C4-2B (cell line): ENCODE data around the gene NPTX2.

Source experiments
- ZFX ChIP-seq: fragments of 450-650 bp; IDR thresholded peaks from 2 replicates; pipeline ENCODE4 v1.6.1; 2017
- TF ChIP-seq, protein P1 (sequence below): fragments of 450-650 bp; conservative IDR thresholded peaks from 2 replicates; pipeline ENCODE4 v1.5.1; 2017; ENCODE audit warnings: mild to moderate bottlenecking

DNA sequence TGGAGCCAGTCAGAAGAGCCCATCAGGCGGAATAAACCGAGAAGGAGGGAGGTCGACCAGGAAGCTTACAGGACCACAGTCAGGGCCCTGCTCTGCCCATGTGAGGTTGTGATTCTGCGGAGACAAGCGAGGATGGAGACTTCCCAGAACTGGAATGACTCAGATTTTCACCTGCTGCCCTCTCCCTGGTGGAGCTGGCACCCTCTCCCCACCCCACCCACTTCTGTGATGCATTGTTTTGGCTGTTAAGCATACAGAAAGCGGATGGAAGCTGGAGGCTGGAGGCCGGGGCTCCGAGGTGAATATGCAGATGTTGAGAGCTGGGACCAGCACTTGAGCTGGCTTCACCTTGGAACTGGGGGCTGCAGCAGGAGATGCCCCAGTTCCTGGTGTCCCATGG is 57.4 kb downstream of the NPTX2 start:
- TF ChIP-seq, protein P1, sequence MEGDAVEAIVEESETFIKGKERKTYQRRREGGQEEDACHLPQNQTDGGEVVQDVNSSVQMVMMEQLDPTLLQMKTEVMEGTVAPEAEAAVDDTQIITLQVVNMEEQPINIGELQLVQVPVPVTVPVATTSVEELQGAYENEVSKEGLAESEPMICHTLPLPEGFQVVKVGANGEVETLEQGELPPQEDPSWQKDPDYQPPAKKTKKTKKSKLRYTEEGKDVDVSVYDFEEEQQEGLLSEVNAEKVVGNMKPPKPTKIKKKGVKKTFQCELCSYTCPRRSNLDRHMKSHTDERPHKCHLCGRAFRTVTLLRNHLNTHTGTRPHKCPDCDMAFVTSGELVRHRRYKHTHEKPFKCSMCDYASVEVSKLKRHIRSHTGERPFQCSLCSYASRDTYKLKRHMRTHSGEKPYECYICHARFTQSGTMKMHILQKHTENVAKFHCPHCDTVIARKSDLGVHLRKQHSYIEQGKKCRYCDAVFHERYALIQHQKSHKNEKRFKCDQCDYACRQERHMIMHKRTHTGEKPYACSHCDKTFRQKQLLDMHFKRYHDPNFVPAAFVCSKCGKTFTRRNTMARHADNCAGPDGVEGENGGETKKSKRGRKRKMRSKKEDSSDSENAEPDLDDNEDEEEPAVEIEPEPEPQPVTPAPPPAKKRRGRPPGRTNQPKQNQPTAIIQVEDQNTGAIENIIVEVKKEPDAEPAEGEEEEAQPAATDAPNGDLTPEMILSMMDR = no peak
- TF ChIP-seq ZFX = no peak
